Activated naive CD8-positive, alpha-beta T cell treated with anti-CD3 and anti-CD28 coated beads, Interleukin-2, amount 50 U/mL, for 24 hours (primary cell): ENCODE measurements around the gene ANO7.

Experiments used
- ATAC-seq: fragments of 150-1000 bp; cut with Tn5 transposase; one replicate; pipeline ENCODE4 v1.10.0; 2021
- DNase-seq: peaks from one replicate; pipeline ENCODE4 v3.0.0; 2021
- H3K27ac Mint-ChIP-seq: one replicate; pipeline ENCODE4 v1.8.0; 2021; ENCODE audit warnings: mild to moderate bottlenecking, mixed read lengths
- H3K27me3 Mint-ChIP-seq: one replicate; pipeline ENCODE4 v1.8.0; 2021; ENCODE audit warnings: mixed read lengths
- H3K36me3 Mint-ChIP-seq: one replicate; pipeline ENCODE4 v1.8.0; 2021; ENCODE audit warnings: low read depth, mixed read lengths
- H3K4me1 Mint-ChIP-seq: one replicate; pipeline ENCODE4 v1.8.0; 2021; ENCODE audit warnings: mixed read lengths
- H3K4me3 Mint-ChIP-seq: one replicate; pipeline ENCODE4 v1.8.0; 2021; ENCODE audit warnings: mild to moderate bottlenecking, moderate library complexity, mixed read lengths
- H3K9me3 Mint-ChIP-seq: one replicate; pipeline ENCODE4 v1.8.0; 2021; ENCODE audit warnings: mixed read lengths

The ANO7 gene

DNA sequence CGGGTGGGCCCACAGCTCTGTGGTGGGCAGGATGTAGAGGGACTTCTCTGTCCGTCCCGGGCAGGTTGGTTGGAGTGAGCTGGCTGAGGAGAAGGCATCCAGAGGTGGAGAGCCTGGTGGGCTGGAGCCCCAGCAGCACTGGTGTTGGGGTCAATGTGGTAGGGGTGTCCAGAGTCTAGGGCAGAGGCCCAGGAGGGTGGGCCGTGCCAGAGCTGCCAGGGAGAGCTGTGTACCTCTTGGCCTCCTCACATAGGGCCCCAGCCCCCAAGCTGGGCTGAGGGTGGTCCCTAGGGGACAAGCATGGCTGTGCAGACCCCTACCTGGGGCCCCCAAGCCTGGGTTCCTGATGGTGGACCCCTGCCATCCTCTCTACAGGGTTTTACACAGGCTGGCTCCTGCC is 16.0 kb downstream of the ANO7 start:
- Mint-ChIP-seq H3K9me3 (no peaks in the 10 kb centered on the region), H3K4me3 (no peak overlapping the region), H3K4me1 (no peaks in the 10 kb centered on the region), H3K27ac (no peak overlapping the region), H3K27me3 (no peaks in the 10 kb centered on the region), H3K36me3 (no peaks in the 10 kb centered on the region)
- no peak for ATAC-seq
- no peak for DNase-seq

DNA sequence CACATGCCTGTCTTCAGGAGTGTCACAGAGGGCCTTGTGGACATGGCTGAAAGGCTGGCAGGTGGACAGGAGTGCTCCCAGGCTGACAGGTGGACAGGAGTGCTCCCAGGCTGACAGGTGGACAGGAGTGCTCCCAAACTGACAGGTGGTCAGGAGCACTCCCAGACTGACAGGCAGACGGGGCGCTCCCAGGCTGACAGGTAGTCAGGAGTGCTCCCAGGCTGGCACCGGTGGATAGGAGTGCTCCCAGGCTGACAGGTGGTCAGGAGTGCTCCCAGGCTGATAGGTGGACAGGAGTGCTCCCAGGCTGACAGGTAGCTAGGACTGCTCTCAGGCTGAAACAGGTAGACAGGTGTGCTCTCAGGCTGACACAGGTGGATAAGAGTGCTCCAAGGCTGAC is 16.6 kb downstream of the ANO7 start:
- H3K27ac Mint-ChIP-seq, result no peak overlapping the region
- no peaks in the 10 kb centered on the region for H3K9me3 Mint-ChIP-seq
- DNase-seq, result no peak
- H3K27me3 Mint-ChIP-seq, result no peaks in the 10 kb centered on the region
- no peak for ATAC-seq
- H3K36me3 Mint-ChIP-seq, result no peaks in the 10 kb centered on the region
- H3K4me1 Mint-ChIP-seq, result no peaks in the 10 kb centered on the region
- H3K4me3 Mint-ChIP-seq, result no peak overlapping the region

DNA sequence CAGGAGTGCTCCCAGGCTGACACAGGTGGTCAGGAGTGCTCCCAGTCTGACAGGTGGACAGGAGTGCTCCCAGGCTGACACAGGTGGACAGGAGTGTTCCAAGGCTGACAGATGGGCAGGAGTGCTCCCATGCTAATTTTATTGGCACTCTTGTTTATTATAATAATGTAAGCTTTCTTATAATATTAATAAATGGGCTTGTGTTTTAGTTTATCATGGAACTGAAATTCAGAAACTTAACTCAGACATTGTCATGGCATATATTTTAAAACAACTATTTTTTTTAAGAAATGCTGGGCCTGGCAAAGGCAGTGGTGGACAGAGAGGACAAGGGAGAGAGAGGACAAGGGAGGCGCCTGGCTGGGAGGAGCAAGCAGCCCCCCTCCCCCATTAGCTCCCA is 18.7 kb downstream of the ANO7 start:
- Mint-ChIP-seq H3K9me3 (no peaks in the 10 kb centered on the region), H3K36me3 (no peaks in the 10 kb centered on the region), H3K27ac (no peak overlapping the region), H3K4me1 (no peaks in the 10 kb centered on the region), H3K4me3 (no peak overlapping the region), H3K27me3 (no peaks in the 10 kb centered on the region)
- DNase-seq (no peak), ATAC-seq (no peak)

DNA sequence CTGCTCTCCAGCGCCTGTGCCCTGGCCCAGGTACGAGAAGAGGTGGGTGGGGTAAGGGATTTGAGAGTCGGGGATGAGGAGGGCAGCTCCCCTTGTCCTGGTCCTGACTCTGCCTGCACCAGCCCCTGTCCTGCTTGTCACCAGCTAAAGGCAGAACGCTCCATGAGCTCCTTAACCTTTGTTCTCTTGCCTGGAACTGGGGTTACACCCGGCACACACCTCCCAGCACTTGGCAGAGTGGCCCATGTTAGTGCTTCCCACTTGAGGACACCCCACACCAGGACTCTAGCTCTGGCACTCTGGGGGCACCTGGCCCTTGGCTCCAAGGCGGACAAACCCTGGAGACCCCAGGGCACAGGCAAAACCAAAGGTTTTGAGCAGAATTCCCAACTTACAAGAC is 19.2 kb downstream of the ANO7 start:
- Mint-ChIP-seq H3K27ac (no peak overlapping the region), H3K36me3 (no peaks in the 10 kb centered on the region), H3K4me1 (no peaks in the 10 kb centered on the region), H3K27me3 (no peaks in the 10 kb centered on the region), H3K4me3 (no peak overlapping the region), H3K9me3 (no peaks in the 10 kb centered on the region)
- no peak for ATAC-seq
- DNase-seq, result no peak

DNA sequence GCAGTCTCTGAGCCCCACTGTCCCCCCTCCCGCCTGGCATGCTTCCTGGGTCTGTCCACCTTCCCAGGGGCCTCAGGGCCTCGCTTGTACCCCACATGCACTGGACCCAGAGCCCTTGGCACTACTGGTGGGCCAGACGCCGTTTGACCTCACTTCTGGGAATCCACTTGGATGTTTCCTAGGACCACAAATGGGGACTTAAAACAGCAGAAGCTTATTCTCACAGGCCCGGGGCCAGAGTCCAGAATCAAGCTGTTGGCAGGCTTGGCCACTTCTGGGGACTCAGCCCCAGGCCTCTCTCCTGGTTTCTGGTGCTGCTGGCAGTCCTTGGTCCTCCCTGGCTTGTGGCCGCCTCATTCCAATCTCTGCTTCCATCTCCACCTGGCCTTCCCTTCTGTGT is 19.6 kb downstream of the ANO7 start:
- DNase-seq (no peak), ATAC-seq (no peak)
- H3K4me3 Mint-ChIP-seq, result no peak overlapping the region
- no peaks in the 10 kb centered on the region for H3K4me1 Mint-ChIP-seq
- H3K27me3 Mint-ChIP-seq, result no peaks in the 10 kb centered on the region
- H3K9me3 Mint-ChIP-seq, result no peaks in the 10 kb centered on the region
- H3K27ac Mint-ChIP-seq, result no peak overlapping the region
- H3K36me3 Mint-ChIP-seq, result no peaks in the 10 kb centered on the region

DNA sequence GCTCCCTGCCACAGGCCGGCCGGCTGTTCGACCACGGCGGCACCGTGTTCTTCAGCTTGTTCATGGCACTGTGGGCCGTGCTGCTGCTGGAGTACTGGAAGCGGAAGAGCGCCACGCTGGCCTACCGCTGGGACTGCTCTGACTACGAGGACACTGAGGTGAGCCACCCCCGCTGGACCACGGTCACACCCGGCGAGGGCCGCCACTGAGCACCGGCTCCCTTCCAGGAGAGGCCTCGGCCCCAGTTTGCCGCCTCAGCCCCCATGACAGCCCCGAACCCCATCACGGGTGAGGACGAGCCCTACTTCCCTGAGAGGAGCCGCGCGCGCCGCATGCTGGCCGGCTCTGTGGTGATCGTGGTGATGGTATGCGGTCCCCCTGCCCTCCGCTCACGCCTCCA is 20.8 kb downstream of the ANO7 start:
- no peak for ATAC-seq
- DNase-seq, result no peak
- Mint-ChIP-seq H3K4me3 (no peak overlapping the region), H3K4me1 (no peaks in the 10 kb centered on the region), H3K27ac (no peak overlapping the region), H3K9me3 (no peaks in the 10 kb centered on the region), H3K36me3 (no peaks in the 10 kb centered on the region), H3K27me3 (no peaks in the 10 kb centered on the region)

DNA sequence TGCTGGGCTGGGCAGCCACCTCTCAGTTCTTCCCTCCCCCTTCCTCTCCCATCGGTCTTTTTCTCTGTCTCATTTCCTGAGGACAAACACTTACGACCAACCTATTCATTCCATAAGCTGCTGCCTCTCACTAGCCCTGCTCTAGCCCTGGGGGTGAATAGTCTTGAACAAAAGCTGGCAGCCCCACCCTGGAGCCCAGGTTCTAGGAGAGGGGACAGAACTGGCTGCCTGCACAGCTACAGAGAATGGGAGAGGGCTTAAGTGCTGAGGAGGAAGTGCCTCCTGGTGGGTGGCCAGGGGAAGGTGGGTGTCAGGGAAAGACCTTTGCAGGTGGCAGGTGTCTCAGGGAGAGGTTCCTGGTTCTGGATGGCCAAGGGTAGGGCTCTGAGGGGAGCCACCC is 22.8 kb downstream of the ANO7 start:
- Mint-ChIP-seq H3K4me3 (no peak overlapping the region), H3K9me3 (no peaks in the 10 kb centered on the region), H3K36me3 (no peaks in the 10 kb centered on the region), H3K4me1 (no peaks in the 10 kb centered on the region), H3K27ac (no peak overlapping the region), H3K27me3 (no peaks in the 10 kb centered on the region)
- ATAC-seq (no peak), DNase-seq (no peak)

DNA sequence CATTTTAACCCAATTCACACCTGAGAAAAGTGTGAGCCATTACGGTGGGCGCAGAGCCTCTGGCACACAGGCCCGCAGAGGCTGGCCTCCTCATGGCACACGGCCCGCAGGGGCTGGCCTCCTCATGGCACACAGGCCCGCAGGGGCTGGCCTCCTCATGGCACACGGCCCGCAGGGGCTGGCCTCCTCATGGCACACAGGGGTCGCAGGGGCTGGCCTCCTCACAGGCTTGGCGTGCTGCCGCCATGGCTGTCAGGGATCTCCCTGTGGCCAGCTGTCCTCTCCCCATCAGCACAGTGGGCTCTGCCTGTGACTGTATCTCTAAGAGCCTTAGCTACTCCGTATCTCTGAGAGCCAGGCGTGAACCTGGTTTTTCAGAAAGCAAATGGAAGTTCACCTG is 24.6 kb downstream of the ANO7 start:
- no peak overlapping the region for H3K4me3 Mint-ChIP-seq
- H3K36me3 Mint-ChIP-seq, result no peaks in the 10 kb centered on the region
- H3K27ac Mint-ChIP-seq, result no peak overlapping the region
- no peaks in the 10 kb centered on the region for H3K9me3 Mint-ChIP-seq
- ATAC-seq (no peak), DNase-seq (no peak)
- peaks cover 4% of the 10 kb centered on the region for H3K27me3 Mint-ChIP-seq
- no peaks in the 10 kb centered on the region for H3K4me1 Mint-ChIP-seq

DNA sequence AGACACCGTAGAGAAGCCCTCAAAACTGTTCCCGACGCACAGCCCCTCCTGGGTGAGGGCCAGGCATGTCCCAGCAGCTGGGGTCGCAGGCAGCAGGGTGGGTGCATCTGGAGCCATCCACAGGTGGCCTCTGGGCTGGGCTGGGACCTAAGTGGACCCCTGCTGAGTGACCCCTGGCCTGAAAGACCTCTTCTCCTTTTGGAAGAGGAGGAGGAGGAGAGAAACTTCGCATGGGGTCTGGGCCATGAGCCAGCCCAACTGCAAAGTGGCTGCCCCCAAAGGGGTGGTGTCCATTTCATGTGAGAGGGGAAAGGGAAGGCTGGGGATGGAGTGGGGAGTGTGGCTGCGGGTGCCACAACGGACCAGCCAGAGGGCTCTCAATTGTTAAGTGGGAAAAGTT is 25.1 kb downstream of the ANO7 start:
- Mint-ChIP-seq H3K27ac (no peak overlapping the region), H3K9me3 (no peaks in the 10 kb centered on the region), H3K27me3 (peaks cover 6% of the 10 kb centered on the region), H3K36me3 (no peaks in the 10 kb centered on the region), H3K4me1 (peaks cover 2% of the 10 kb centered on the region), H3K4me3 (no peak overlapping the region)
- no peak for DNase-seq
- no peak for ATAC-seq

DNA sequence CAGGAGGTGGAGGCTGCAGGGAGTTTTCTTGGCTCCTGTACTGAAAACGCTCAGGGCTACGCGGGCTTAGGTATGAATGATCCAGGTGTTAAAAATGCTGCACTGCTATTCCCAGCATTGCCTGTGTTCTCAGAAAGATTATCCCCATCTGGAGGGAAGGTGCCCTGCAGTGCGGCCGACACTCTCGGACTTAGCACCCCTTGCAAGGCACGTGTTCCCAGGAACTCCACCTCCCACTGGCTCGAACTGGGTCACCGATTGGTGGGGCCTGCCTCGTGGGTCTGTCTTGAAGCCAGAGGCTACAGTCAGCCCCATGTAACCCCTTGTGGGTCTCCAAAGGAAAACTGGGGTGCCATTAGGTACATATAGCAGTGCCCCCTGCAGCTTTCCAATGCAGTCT is 25.7 kb downstream of the ANO7 start:
- Mint-ChIP-seq H3K27ac (no peak overlapping the region), H3K4me3 (no peak overlapping the region), H3K36me3 (no peaks in the 10 kb centered on the region), H3K9me3 (no peaks in the 10 kb centered on the region), H3K27me3 (peaks cover 11% of the 10 kb centered on the region), H3K4me1 (peaks cover 7% of the 10 kb centered on the region)
- no peak for DNase-seq
- no peak for ATAC-seq

DNA sequence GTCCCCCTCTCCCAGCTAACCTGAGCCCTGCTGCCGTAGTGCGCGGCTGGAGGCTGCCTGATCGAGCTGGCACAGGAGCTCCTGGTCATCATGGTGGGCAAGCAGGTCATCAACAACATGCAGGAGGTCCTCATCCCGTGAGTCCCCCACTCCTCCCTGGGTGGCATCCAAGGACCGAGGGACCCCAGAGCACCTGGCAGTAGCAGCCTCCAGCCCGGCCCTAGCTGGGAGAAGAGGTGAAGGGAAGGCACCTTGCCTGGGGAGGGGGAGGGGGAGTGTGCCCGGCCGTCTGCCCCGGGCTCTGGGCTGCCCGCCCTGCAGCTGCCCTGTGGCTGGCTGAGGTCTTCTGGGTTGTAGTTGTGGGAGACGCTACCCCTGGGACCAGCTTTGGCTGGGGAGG is 26.3 kb downstream of the ANO7 start:
- Mint-ChIP-seq H3K4me3 (no peak overlapping the region), H3K9me3 (no peaks in the 10 kb centered on the region), H3K27ac (no peak overlapping the region), H3K27me3 (peaks cover 15% of the 10 kb centered on the region), H3K36me3 (no peaks in the 10 kb centered on the region), H3K4me1 (peaks cover 9% of the 10 kb centered on the region)
- DNase-seq (no peak), ATAC-seq (no peak)

DNA sequence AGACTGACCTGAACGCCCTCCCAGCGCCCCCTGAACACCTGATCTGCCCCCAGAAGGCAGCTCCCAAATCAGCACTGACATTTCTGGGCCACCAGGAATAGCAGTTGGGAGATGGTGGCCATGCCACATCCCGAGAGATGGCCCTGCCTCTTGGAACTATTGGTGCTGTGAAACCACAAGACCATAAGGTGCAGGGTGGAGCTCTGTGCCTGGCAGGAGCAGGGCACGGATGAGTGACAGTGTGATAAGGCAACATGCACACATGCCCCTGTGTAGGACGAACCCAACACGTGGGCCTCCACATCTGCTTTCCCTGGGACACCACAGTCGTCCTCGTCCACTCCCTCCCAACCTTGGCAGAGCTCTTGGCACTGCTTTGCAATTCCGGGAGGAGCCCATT is 26.9 kb downstream of the ANO7 start:
- Mint-ChIP-seq H3K36me3 (no peaks in the 10 kb centered on the region), H3K4me1 (peaks cover 9% of the 10 kb centered on the region), H3K9me3 (no peaks in the 10 kb centered on the region), H3K27ac (no peak overlapping the region), H3K27me3 (peaks cover 17% of the 10 kb centered on the region), H3K4me3 (no peak overlapping the region)
- ATAC-seq, result no peak
- no peak for DNase-seq

DNA sequence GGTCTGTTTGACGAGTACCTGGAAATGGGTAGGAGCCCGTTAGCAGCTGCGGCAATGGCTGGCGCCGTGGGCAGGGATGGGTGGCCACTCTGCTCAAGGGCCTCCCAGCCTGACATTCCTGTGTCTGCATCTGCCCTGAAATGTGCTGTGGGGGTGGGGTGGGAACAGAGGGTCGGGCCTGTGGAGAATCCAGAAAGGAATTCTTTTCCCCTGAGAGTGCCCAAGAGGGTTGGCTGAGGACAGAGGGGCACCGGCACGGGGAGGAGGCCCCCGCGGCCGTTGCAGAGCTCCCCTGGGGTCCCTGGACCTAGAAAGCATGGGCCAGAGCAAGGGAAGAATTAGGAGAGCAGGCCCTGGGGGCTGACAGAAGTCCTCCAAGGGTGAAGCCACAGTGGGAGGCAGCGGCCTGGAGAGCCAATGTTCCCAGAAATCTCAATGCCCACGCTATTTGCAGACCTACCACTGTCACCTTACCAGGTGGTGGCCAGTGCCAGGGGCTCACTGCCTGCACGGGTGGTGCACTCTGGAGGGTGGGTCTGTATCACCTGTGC is 27.8 kb downstream of the ANO7 start:
- Mint-ChIP-seq H3K27ac (no peak overlapping the region), H3K9me3 (no peaks in the 10 kb centered on the region), H3K4me3 (peak overlapping the region; percentile 33), H3K36me3 (no peaks in the 10 kb centered on the region), H3K4me1 (peaks cover 9% of the 10 kb centered on the region), H3K27me3 (peaks cover 17% of the 10 kb centered on the region)
- ATAC-seq (no peak), DNase-seq (no peak)

DNA sequence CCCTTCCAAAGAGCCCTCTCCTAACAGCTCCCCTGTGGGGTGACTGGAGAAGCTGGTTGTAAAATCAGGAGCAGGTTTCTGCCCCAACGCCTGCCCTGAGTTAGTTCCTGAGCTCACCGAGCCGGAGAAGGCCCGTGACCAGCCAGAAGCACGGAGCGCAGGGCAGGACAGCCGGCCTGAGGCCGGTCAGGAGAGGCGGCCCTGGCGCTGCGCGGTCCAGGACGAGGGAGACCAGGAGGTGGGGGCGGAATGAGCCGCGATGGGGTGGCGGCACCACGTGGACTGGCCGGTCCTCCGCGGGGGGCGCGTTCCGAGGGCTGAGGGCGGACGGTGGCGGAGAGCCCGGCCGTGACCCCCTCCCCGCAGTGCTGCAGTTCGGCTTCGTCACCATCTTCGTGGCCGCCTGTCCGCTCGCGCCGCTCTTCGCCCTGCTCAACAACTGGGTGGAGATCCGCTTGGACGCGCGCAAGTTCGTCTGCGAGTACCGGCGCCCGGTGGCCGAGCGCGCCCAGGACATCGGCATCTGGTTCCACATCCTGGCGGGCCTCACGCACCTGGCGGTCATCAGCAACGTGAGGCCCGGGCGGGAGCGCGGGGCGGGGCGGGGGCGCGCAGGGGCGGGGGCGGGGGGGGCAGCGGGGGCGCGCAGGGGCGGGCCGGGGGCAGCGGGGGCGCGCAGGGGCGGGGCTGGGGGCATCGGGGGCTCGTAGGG is 29.0 kb downstream of the ANO7 start:
- H3K4me1 Mint-ChIP-seq, result peaks cover 9% of the 10 kb centered on the region
- H3K36me3 Mint-ChIP-seq, result no peaks in the 10 kb centered on the region
- peak; percentile 21 for ATAC-seq
- H3K27me3 Mint-ChIP-seq, result peaks cover 17% of the 10 kb centered on the region
- H3K4me3 Mint-ChIP-seq, result peak overlapping the region; percentile 71
- no peak overlapping the region for H3K27ac Mint-ChIP-seq
- peak; percentile 39 for DNase-seq
- H3K9me3 Mint-ChIP-seq, result no peaks in the 10 kb centered on the region

DNA sequence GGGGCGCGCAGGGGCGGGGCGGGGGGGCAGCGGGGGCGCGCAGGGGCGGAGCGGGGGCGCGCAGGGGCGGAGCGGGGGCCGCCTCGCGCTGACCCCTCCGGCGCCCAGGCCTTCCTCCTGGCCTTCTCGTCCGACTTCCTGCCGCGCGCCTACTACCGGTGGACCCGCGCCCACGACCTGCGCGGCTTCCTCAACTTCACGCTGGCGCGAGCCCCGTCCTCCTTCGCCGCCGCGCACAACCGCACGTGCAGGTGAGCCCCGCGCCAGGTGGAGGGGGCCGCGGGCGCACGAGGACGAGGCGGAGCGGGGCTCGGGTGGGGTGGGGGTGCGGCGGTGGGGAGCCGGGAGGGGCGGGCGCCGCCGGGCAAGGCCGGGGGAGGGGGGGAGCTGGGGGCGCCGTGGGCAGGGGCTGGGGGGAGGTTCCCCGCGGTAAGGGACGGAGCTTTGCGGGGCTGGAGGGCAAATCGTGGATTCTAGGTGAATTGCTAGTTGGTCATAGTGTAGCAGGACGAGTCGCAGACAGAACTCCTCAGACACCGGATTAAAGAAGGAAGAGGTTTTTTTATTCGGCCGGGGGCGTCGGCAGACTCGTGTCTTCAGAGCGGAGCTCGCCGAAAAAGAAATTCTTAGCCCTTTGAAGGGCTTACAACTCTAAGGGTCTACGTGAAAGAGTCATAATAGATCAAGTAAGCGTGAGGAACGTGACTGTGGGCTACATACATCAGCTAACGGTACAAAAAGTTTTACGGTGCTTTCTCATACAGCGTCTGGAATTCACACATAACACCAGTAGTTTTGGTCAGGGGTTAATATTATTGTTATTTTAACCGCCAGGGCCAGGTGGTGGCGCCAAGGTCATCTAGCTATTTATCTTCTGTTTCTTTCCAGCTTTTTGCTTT is 29.9 kb downstream of the ANO7 start:
- H3K4me3 Mint-ChIP-seq, result peak overlapping the region; percentile 85
- ATAC-seq, result peak; percentile 18

More for the DNA sequence above, 29.9 kb downstream of the ANO7 start:
- peak; percentile 42 for DNase-seq
- Mint-ChIP-seq H3K36me3 (no peaks in the 10 kb centered on the region), H3K9me3 (no peaks in the 10 kb centered on the region), H3K4me1 (peaks cover 9% of the 10 kb centered on the region), H3K27ac (peak overlapping the region; percentile 65), H3K27me3 (peaks cover 17% of the 10 kb centered on the region)
